Measurements from ENCODE around the gene C15orf62.

The C15orf62 gene

GRCh38 chr15:40746916-40747418, 22.8 kb upstream of the C15orf62 start:
- Mint-ChIP-seq H3K9me3 (no peaks in the 10 kb centered on the region), H3K4me3 (no peak overlapping the region)

DNA sequence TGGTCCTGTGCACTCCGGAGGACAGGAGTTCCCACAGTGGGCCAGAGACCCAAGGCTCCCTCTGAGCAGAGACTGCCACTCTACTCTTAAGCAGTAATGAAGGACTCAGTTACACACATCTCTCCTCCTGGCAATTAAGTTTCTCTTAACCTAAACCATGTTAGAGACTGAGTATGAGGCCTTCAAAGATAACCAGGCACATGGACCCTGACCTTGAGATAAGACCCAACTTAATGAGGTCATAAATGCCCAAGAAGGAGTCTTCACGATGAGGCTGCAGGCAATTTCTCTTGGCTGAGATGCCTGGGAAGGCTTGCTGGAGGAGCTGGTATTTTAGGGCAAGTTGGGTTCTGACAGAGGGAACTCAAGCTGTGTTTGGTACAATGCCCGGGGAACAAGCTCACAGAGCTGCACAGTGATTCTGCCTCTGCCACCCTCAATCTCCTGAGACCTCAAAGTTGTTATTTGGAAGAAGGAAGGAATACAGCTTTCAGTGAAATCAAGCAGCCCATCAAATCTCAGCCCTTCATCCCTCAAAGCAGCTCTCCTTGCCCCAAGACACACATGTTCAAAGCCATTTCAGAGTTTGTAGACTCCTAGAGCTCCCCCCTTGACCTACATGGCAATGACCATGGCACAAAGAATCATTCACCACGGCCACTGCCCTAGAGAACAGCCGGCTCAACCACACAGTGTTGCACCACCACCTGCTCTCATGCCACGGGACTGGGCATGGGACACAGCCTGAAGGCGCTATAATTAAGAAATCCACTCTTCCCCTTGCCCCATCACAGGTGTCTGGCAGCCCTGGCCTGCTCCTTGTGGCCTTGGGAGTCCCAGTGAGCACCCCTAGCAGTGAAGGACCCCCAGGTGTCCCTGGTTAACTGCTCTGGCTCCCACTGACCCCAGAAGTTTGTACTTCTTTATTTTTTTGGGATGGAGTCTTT, 21.8 kb upstream of the C15orf62 start:
- Mint-ChIP-seq H3K27me3 (no peaks in the 10 kb centered on the region), H3K4me3 (no peak overlapping the region), H3K36me3 (peaks cover 51% of the 10 kb centered on the region), H3K4me1 (peaks cover 51% of the 10 kb centered on the region), H3K27ac (no peak overlapping the region), H3K9me3 (no peaks in the 10 kb centered on the region)
- peak; percentile 19 for DNase-seq
- CTCF ChIA-PET, result interaction anchor here (1.4 to 1.5 kb wide), 2 partner anchors 35 to 68 kb away, joined by 3 to 6 read pairs; no protein-coding TSS in a partner anchor

More at GRCh38 chr15:40746916-40747418, 22.8 kb upstream of the C15orf62 start:
- peaks cover 49% of the 10 kb centered on the region for H3K36me3 Mint-ChIP-seq
- no peaks in the 10 kb centered on the region for H3K27me3 Mint-ChIP-seq
- peak overlapping the region; percentile 52 for H3K27ac Mint-ChIP-seq
- CTCF ChIA-PET, result interaction anchor here (0.5 to 1.5 kb wide), 3 partner anchors 36 to 67 kb away, joined by 3 to 6 read pairs (median 3); no protein-coding TSS in a partner anchor
- DNase-seq, result peak; percentile 19
- H3K4me1 Mint-ChIP-seq, result peaks cover 50% of the 10 kb centered on the region

GRCh38 chr15:40749151-40749630, 20.6 kb upstream of the C15orf62 start:
- no peaks in the 10 kb centered on the region for H3K9me3 Mint-ChIP-seq
- H3K27ac Mint-ChIP-seq, result no peak overlapping the region
- H3K4me3 Mint-ChIP-seq, result no peak overlapping the region
- H3K4me1 Mint-ChIP-seq, result peaks cover 50% of the 10 kb centered on the region
- CTCF ChIA-PET, result interaction anchor here (0.6 kb wide), 1 partner anchor 696 kb away, joined by 3 read pairs; no protein-coding TSS in a partner anchor
- no peak for DNase-seq
- H3K27me3 Mint-ChIP-seq, result no peaks in the 10 kb centered on the region
- H3K36me3 Mint-ChIP-seq, result peaks cover 50% of the 10 kb centered on the region

DNA sequence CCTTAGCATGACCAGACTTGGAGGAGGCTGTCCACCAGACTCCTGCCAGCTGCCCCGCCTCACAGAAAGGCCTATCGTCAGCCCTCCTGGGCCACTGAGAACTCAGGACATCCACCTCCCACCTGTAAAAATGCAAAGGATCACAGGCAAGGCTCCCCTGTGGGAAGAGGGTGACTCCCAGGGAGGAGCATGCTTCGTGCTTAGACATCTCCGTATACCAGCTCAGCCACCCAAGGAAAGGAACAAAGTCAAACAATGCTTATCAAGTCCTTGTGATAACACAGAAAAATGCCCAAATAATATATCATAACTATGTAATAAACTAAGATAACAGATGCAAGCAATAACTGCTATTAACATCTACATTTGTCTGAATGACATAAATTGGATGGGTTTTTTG, 18.9 kb upstream of the C15orf62 start:
- H3K36me3 Mint-ChIP-seq, result peaks cover 42% of the 10 kb centered on the region
- CTCF ChIA-PET, result no interaction called here
- H3K4me3 Mint-ChIP-seq, result no peak overlapping the region
- H3K9me3 Mint-ChIP-seq, result no peaks in the 10 kb centered on the region
- H3K4me1 Mint-ChIP-seq, result peaks cover 46% of the 10 kb centered on the region
- no peaks in the 10 kb centered on the region for H3K27me3 Mint-ChIP-seq
- DNase-seq, result no peak
- H3K27ac Mint-ChIP-seq, result no peak overlapping the region

DNA sequence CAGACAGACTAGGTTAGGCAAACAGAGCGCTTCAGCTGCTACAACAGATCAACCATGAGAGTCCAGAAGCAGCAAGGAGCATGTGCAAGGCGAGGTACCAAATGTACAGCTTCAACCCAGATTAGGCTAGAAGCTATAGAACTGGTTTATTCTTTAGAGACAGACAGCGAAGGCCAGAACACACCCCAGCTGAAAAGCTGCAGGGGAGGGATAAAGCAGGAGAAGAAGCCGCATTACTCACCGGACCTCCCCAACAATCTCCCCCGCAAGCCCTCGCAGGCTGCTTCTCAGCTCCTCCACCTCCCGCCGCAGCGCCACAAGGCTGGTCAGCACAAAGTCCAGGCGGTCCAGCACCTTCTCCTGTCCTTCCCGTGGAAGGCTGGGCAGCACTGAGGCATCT, 18.0 kb upstream of the C15orf62 start:
- Mint-ChIP-seq H3K4me1 (peaks cover 46% of the 10 kb centered on the region), H3K36me3 (peaks cover 39% of the 10 kb centered on the region), H3K27me3 (no peaks in the 10 kb centered on the region), H3K9me3 (no peaks in the 10 kb centered on the region), H3K4me3 (no peak overlapping the region), H3K27ac (no peak overlapping the region)
- no peak for DNase-seq
- CTCF ChIA-PET, result interaction anchor here (1.1 kb wide), 1 partner anchor 12 kb away, joined by 3 read pairs; no protein-coding TSS in a partner anchor

DNA sequence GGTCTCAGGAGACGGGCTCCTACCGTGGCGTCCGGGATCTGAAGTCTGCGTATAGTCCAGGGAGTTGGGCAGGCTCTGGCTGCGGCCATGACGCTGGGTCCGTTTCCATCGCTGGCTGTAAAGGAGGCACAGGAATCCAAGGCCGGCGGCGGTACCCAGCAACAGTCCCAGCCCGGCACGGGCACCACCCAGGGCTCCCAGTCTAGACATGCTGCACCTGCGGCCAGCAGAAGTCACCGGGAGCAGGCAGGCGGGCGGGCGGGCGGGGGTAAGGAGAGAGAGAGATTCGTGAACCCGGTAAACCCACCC, 15.3 kb upstream of the C15orf62 start:
- peaks cover 27% of the 10 kb centered on the region for H3K36me3 Mint-ChIP-seq
- H3K27ac Mint-ChIP-seq, result peak overlapping the region; percentile 98
- H3K4me1 Mint-ChIP-seq, result peaks cover 48% of the 10 kb centered on the region
- DNase-seq, result peak; percentile 48
- no peaks in the 10 kb centered on the region for H3K9me3 Mint-ChIP-seq
- H3K4me3 Mint-ChIP-seq, result peak overlapping the region; percentile 89
- H3K27me3 Mint-ChIP-seq, result no peaks in the 10 kb centered on the region
- CTCF ChIA-PET, result no interaction called here

GRCh38 chr15:40754883-40755811, 14.6 kb upstream of the C15orf62 start, which contains the start of gene RMDN3:
Gene RMDN3, minus strand, starts transcription at chr15:40755254. Its CDS starts 471 bp downstream, at chr15:40754783.
- Mint-ChIP-seq H3K36me3 (peaks cover 24% of the 10 kb centered on the region), H3K27me3 (peaks cover 4% of the 10 kb centered on the region), H3K9me3 (no peaks in the 10 kb centered on the region), H3K27ac (peak within 1 kb of the TSS; percentile 98), H3K4me1 (peaks cover 48% of the 10 kb centered on the region), H3K4me3 (peak within 1 kb of the TSS; percentile 89)
- CTCF ChIA-PET, result no interaction called here
- DNase-seq, result peak; percentile 94

DNA sequence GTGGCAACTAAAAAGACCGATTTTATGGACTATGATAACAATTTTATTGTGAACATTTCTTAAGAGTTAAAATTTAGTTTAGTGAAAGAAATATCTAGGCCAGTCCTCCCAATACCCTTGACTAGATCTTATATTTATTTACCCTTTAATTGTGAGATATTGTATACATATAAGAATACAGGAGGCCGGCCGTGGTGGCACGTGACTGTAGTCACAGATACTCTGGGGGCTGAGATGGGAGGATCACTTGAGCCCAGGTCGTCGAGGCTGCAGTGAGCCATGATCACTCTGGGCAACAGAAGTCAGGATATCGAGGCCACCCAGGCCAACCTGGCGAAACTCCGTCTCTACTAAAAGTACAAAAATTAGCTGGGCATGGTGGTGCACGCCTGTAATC, 14.0 kb upstream of the C15orf62 start:
- CTCF ChIA-PET, result no interaction called here
- Mint-ChIP-seq H3K9me3 (no peaks in the 10 kb centered on the region), H3K4me1 (peaks cover 45% of the 10 kb centered on the region), H3K4me3 (peak overlapping the region; percentile 89), H3K27me3 (peaks cover 10% of the 10 kb centered on the region), H3K36me3 (peaks cover 23% of the 10 kb centered on the region), H3K27ac (peak overlapping the region; percentile 98)
- no peak for DNase-seq

DNA sequence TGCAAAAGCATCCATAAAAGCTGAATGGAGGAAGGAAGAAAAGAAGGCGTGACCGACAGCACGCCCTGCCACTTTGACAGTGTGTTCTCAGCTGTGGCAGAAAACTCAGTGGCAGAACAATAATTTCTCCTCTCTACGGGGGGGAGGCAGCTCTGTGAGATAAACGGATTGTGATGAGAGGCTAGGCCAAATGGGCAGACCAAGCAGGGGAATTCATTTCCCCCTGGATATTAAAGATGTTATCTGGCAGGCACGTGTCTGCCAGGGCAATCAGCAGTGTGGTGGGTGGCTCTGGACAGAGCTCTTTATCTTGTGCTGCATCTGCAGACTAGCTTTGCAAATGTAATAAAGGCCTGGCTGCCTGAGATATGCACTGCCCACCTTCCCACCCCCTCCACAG, 12.8 kb upstream of the C15orf62 start:
- Mint-ChIP-seq H3K9me3 (no peaks in the 10 kb centered on the region), H3K36me3 (peaks cover 13% of the 10 kb centered on the region), H3K4me1 (peaks cover 36% of the 10 kb centered on the region), H3K27me3 (peaks cover 10% of the 10 kb centered on the region), H3K4me3 (peak overlapping the region; percentile 41), H3K27ac (peak overlapping the region; percentile 60)
- DNase-seq, result no peak
- CTCF ChIA-PET, result interaction anchor here (1.6 kb wide), 1 partner anchor 142 kb away, joined by 3 read pairs; no protein-coding TSS in a partner anchor

DNA sequence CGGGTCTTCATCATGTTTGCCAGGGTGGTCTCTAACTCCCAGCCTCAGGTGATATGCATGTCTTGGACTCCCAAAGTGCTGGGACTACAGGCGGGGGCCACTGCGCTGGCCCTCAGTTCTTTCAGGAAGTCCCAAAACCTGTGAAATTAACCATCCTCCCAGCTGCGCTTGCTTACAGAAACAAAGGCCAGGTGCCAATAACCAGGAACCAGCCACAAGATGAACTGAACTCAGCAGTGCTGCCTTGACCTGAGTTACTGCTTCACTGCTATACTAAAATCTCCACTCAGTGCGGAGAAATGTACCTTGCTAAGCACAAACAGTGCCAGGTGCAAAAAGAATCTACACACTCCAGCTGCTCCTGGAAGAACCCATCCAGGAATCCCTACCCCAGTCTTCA, 9.8 kb upstream of the C15orf62 start:
- Mint-ChIP-seq H3K4me1 (peaks cover 32% of the 10 kb centered on the region), H3K27ac (peak overlapping the region; percentile 46), H3K4me3 (no peak overlapping the region), H3K9me3 (no peaks in the 10 kb centered on the region), H3K27me3 (peaks cover 19% of the 10 kb centered on the region), H3K36me3 (no peaks in the 10 kb centered on the region)
- DNase-seq, result no peak
- CTCF ChIA-PET, result interaction anchor here (1.3 kb wide), 1 partner anchor 22 kb away, joined by 3 read pairs; no protein-coding TSS in a partner anchor

DNA sequence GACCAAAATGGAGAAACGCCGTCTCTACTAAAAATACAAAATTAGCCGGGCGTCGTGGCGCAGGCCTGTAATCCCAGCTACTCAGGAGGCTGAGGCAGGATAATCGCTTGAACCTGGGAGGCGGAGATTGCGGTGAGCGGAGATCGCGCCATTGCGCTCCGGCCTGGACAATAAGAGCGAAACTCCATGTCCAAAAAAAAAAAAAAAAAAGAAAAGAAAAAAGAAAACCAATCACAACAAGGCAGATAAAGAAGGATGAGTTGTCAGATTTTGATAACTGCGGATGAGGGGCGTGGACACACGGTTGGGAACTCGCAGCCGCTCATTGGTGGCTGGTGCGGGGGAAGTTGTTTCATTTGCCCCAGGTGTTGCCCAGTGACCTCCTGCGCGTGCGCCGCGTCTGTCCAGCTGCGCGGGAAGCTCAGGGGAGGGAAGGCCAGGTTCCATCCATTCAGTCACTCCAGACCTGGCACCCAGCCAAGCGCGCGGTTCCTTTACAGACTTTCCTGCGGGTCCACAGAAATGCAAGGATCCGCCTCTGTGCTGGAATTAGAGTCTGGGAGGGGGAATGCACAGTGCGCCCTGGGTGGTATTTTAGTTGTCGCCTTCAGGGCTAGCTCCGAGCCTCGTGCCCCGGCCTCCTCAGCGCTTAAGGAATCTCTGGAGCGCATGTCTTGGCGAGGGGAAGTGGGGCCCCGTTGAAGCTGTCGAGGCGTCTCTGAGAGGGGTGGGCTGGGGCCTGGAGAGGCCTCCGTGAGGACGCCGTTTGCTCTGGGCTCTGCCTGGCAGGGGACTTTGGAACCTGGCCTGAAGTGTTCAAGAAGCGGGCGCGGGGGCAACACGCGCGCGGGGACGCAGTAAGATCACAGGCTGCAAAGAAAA, 6.6 kb upstream of the C15orf62 start:
- Mint-ChIP-seq H3K36me3 (peaks cover 2% of the 10 kb centered on the region), H3K27me3 (peaks cover 19% of the 10 kb centered on the region), H3K4me1 (peaks cover 34% of the 10 kb centered on the region), H3K27ac (peak overlapping the region; percentile 92), H3K9me3 (no peaks in the 10 kb centered on the region), H3K4me3 (peak overlapping the region; percentile 74)
- CTCF ChIA-PET, result interaction anchor here (1.4 to 1.6 kb wide), 2 partner anchors 19 to 129 kb away, joined by 3 to 7 read pairs; no protein-coding TSS in a partner anchor
- peak; percentile 65 for DNase-seq

GRCh38 chr15:40763801-40764628, 5.8 kb upstream of the C15orf62 start, which contains the start of gene GCHFR:
Gene GCHFR, plus strand, starts transcription at chr15:40764068. Its CDS starts 113 bp downstream, at chr15:40764181.
- CTCF ChIA-PET, result interaction anchor here (1.4 to 1.6 kb wide), 2 partner anchors 19 to 128 kb away, joined by 3 to 7 read pairs; no protein-coding TSS in a partner anchor
- peak; percentile 83 for DNase-seq
- Mint-ChIP-seq H3K4me3 (peak within 1 kb of the TSS; percentile 74), H3K4me1 (peaks cover 42% of the 10 kb centered on the region), H3K36me3 (peaks cover 8% of the 10 kb centered on the region), H3K9me3 (no peaks in the 10 kb centered on the region), H3K27ac (peak within 1 kb of the TSS; percentile 92), H3K27me3 (peaks cover 19% of the 10 kb centered on the region)
